HL-60 (cell line): Measurements from ENCODE around the gene AIF1.

Experiments used
- DNase-seq, 2 experiments: peaks; one replicate each; pipeline ENCODE4 v3.0.0-alpha.2; 2010 to 2020; ENCODE audit warnings: low read depth in 1 of 2, low spot score in 1 of 2
- H3K27ac ChIP-seq: fragments of 250-450 bp; sonication (Bioruptor Pico); replicated peaks from 2 replicates; pipeline ENCODE4 v1.5.1; 2020; ENCODE audit warnings: mild to moderate bottlenecking, moderate library complexity
- H3K27me3 ChIP-seq: fragments of 250-450 bp; sonication (Bioruptor Pico); 2 replicates; pipeline ENCODE4 v1.5.1; 2021; ENCODE audit warnings: mild to moderate bottlenecking, moderate library complexity; ENCODE audit not compliant: insufficient read depth, poor library complexity, severe bottlenecking
- H3K4me3 ChIP-seq: replicated peaks from 2 replicates; pipeline ENCODE4 v1.5.1; 2011; ENCODE audit warnings: mild to moderate bottlenecking, control low read depth, low read length; ENCODE audit not compliant: insufficient read depth
- GABPA ChIP-seq: IDR thresholded peaks from 2 replicates; pipeline ENCODE4 v1.6.1; 2012; ENCODE audit warnings: low read depth
- POLR2AphosphoS5 ChIP-seq: IDR thresholded peaks from 2 replicates; pipeline ENCODE4 v1.6.1; 2012; ENCODE audit warnings: low read depth
- SPI1 ChIP-seq: IDR thresholded peaks from 2 replicates; pipeline ENCODE4 v1.6.1; 2012; ENCODE audit warnings: low read depth, mild to moderate bottlenecking, borderline replicate concordance
- TF ChIP-seq, protein P1 (sequence below): IDR thresholded peaks from one replicate; pipeline ENCODE4 v1.5.1; 2011; ENCODE audit warnings: low read length, control low read depth, inconsistent platforms; ENCODE audit not compliant: insufficient read depth
- TF ChIP-seq, protein P2 (sequence below): IDR thresholded peaks from 2 replicates; pipeline ENCODE4 v1.6.1; 2012; ENCODE audit warnings: low read depth; ENCODE audit not compliant: insufficient replicate concordance

The AIF1 gene

DNA sequence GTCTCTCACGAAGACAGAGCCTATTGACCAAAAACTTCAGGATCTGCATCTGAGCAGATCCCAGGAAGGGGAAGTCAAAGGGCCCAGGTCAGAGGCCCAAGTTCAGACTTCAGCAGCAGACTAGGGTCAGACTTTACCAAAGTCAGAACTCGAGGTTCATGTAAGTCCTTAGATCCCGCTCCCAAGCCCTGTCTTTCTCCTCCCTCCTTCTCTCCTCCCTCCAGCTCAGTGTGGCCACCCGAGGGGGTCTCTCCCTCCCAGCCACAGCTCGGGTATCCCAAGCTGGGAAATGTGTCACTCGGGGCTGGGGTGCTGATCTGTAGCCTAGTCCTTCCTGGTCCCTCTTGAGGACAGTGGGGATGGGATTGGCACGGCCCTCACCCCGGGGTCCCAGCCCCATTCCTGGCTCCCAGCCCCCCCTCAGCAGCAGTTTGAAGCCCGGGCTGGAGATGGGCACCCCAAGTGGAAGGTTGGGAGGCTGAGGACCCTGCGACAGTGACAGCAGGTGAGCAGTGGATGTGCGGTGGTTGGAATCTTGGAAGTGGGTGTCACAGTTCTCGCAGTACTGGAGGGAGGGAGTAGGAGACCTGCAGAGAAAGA is 47.2 kb downstream of the AIF1 start:
- TF ChIP-seq, protein P1, sequence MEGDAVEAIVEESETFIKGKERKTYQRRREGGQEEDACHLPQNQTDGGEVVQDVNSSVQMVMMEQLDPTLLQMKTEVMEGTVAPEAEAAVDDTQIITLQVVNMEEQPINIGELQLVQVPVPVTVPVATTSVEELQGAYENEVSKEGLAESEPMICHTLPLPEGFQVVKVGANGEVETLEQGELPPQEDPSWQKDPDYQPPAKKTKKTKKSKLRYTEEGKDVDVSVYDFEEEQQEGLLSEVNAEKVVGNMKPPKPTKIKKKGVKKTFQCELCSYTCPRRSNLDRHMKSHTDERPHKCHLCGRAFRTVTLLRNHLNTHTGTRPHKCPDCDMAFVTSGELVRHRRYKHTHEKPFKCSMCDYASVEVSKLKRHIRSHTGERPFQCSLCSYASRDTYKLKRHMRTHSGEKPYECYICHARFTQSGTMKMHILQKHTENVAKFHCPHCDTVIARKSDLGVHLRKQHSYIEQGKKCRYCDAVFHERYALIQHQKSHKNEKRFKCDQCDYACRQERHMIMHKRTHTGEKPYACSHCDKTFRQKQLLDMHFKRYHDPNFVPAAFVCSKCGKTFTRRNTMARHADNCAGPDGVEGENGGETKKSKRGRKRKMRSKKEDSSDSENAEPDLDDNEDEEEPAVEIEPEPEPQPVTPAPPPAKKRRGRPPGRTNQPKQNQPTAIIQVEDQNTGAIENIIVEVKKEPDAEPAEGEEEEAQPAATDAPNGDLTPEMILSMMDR = no peak
- TF ChIP-seq SPI1 (no peak), POLR2AphosphoS5 (no peak), GABPA (no peak)
- TF ChIP-seq, protein P2, sequence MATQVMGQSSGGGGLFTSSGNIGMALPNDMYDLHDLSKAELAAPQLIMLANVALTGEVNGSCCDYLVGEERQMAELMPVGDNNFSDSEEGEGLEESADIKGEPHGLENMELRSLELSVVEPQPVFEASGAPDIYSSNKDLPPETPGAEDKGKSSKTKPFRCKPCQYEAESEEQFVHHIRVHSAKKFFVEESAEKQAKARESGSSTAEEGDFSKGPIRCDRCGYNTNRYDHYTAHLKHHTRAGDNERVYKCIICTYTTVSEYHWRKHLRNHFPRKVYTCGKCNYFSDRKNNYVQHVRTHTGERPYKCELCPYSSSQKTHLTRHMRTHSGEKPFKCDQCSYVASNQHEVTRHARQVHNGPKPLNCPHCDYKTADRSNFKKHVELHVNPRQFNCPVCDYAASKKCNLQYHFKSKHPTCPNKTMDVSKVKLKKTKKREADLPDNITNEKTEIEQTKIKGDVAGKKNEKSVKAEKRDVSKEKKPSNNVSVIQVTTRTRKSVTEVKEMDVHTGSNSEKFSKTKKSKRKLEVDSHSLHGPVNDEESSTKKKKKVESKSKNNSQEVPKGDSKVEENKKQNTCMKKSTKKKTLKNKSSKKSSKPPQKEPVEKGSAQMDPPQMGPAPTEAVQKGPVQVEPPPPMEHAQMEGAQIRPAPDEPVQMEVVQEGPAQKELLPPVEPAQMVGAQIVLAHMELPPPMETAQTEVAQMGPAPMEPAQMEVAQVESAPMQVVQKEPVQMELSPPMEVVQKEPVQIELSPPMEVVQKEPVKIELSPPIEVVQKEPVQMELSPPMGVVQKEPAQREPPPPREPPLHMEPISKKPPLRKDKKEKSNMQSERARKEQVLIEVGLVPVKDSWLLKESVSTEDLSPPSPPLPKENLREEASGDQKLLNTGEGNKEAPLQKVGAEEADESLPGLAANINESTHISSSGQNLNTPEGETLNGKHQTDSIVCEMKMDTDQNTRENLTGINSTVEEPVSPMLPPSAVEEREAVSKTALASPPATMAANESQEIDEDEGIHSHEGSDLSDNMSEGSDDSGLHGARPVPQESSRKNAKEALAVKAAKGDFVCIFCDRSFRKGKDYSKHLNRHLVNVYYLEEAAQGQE = no peak
- Histone ChIP-seq H3K27ac (no peak overlapping the region), H3K27me3 (no peaks in the 10 kb centered on the region), H3K4me3 (no peak overlapping the region)
- no peak for DNase-seq

DNA sequence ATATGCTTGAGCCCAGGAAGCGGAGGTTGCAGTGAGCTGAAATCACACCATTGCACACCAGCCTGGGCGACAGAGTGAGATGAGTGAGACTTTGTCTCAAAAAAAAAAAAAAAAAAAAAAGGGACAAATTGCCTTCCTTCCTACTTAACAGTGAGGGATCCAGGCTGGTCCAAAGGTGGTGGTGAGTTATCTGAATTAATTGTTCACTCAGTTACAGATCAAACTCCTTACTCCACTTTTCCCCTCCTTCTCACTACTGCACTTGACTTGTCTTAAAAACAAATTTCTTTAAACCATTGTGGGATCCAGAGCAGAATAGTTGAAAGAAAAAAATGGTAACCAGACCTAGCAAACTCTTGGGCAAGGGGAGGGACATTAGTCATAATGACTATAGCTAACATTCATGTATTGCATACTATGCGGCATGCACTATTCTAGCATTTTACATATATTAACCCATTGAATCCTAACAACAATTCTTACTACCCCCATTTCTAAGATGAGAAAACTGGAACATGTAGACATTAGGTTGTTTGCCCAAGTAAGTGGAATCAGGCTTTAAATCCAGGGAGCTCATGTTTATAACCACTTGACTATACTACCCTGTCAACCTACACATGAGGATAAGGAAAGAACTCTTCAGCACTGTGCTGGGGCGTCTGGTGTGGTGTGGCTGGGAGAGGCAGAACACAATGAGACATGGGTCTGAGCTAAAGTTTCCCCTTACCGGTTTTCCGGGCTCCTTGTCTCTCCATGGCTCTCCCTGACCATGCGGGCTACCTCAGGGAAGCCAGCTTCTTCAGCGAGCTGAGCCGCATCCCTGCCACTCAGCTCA is 48.3 kb downstream of the AIF1 start:
- H3K27ac ChIP-seq = no peak overlapping the region; the same call in 1 of the 2 replicates

More for the DNA sequence above, 48.3 kb downstream of the AIF1 start:
- H3K27me3 ChIP-seq = no peaks in the 10 kb centered on the region
- TF ChIP-seq POLR2AphosphoS5 (no peak), SPI1 (no peak), GABPA (no peak)
- TF ChIP-seq, protein P1 = no peak
- TF ChIP-seq, protein P2 = no peak
- DNase-seq = no peak
- peak overlapping the region; percentile 85 for H3K4me3 ChIP-seq
